Hematopoietic multipotent progenitor cell (in vitro differentiated cells): ENCODE measurements around the gene C21orf58. TPM values are rescaled to one million over a fixed set of nuclear protein-coding genes. Genes with fewer than 3 reads are reported as not detected.
"Not testable (repeated sequence)": the region's sequence is repeated elsewhere in the genome, so short reads cannot be mapped to it uniquely, and the experiment has no call there.

Experiments
- DNase-seq, 3 donors: peaks; one replicate each; pipeline ENCODE4 v3.0.0-alpha.2; 2011 to 2015; ENCODE audit warnings: low read depth in 2 of 3, low spot score in 2 of 3
- total RNA-seq: library from RNA; depleted of rRNA; stranded (reverse); fragments of >200 nt; gene quantifications from one replicate; pipeline ENCODE4 v1.2.3, GENCODE V29; 2012

C21orf58 gene
- total RNA-seq, 1 donor, result 13.5 TPM

DNA sequence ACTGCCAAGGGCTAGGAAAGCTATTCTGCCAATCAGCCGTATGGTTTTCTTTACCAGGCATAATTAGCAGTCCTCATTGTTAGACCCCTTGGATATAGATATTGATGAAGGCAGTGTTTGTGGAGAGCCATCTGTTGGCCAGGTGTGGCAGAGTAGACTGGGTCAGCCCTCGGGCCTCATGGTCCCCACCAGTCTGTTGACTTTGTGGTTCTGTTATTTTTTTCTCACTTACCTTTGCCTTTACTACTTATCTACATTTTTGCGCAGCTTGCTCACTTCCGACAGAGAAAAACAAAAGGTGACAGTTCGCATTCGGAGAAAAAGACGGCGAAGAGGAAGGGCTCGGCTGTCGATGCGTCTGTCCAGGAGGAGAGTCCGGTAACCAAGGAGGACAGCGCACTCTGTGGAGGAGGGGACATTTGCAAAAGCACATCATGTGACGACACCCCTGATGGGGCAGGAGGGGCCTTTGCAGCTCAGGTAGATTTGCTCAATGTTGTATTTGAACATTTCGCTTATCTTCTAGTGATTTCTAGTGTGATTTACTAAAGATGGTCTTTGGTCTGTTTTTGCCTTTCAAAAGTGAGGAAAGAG is 2.5 kb upstream of the C21orf58 start:
- DNase-seq, result no peak

DNA sequence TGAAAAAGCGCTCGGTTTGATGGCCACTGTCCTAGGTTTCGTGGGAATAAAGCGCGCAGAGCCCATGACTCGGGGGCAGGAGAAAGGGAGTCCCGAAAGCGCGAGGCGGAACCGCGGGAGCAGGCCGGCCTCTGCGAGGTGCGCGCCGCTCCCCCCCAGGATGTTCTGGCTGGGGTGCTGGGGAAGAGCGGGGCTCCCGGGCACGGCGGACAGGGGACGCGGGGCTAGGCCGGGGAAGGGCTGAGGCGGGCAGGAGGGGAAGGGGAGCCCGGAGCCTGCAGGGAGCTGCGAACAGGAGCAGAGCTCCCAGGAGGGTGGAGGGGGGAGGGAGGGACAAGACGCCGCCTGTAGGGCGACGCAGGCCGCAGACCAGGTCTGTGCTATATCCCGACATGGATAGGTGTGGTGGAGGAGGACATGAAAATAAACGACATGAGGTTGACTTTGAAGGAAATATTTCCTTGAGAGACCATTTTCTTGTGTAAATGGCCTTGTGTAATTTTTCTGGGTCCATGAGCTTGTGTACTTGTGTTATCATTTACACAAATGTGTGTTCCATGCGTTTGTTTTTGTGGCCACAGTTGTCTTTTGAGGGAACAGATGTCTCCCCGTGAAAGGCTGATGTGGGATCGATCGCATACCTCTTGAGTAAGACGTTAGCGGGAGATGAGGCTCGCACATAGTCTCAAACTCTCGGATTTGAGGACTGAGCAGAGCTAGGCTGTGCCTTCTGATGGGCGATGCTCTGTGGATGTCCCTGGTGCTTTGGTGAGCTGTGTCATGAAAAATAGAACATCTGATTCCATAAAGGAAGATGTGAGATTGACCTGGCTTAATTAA is 1.6 kb upstream of the C21orf58 start:
- DNase-seq, result peak in 2 of 3 donors; percentile 37 to 47

DNA sequence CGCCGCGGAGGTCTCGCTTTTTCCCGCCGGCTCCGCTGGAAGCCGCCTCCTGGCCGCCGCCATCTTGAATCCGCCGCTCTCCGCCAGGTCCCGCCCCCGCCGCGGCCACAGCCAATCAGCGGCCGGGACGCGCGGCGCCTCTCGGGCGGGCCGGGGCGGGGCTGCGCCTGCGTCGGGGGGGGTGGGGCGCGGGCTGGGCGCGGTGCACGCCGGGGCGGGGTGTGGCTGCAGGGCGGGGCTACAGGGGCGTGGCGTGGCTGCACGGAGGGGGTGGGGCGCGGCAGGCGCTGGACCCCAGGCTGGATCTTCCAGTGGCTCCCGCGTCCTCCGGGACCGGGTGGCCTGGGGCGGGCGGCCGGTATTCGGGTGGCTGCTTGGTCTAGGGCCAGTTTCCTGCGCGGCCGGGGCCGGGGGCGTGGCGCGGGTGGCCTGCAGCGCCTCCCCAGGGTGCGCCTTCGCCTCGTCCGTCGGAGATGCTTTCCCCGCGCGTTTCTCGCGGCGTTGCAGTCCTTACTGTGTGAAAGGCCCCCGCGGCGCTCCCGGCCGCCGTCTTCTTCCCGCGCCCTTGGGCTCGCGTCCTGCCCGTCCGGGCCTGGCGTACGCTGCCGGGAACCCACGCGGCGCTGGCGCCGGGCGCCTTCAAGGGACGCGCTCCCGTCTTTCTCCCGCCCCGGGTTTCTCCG is 861 bp upstream of the C21orf58 start:
- DNase-seq, result peak; percentile 76 to 86 (median 78)

DNA sequence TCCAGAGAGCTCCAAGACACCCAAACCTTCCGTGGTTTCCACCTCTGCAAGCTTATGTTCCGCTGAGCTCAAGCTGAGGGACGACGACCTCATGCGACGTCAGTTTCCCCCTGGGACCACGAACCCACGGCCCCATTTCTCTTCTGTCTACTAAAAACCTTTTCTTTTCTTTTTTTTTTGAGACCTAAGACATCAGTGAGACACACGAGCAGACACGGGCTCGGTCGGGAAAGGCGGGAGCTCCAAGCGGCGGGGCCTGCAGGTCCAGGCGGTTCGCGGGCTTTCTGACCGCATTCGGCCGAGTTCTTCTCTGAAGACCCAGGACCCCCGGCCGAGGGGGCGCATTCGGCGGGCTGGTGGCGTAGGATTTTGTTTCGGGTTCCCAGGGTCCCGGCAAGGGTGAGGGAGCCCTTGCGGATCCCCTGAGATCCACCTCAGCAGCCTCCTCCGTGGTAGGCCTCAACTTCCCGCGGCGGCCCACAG is 402 bp downstream of the C21orf58 start:
- no peak for DNase-seq

DNA sequence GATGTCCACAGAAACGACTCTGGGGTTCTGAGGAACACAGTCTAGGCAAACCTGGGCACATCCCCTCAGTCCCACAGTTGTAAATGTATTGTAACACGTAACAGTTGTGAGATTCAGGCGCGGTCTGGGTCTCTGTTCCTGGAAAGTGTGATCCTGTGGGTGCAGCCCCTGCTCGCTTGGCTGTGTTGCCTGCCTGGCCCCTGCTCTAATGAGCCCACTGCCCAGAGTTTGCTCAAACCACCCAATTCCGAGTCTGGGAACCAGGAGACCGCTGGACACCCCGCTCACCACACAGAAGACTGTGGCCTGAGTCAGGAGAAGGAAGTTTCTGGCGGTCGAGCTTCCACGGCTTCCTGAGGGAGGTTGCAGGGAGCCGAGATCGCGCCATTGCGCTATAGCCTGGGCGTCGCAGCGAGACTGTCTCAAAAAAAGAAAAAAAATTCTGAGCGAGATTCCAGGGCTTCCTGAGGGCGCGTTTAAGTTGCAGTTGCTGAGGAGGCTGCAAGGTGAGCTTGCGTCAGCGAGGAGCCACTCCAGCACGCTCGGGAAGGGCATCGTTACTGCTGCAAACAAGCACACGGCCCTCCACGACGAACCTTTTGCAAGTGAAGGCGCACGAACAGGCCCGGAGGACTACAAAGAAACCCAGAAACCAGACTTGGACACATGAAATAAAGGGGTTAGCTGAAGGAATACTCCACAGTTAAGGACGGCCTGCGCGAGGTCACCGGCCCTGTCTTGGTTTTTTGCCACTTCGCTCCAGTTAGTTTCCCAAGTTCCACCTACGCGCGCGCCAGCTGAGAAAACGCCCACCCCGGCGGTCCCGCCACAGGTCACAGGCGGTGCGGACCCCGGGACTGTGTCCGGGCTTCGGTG is 1.1 kb downstream of the C21orf58 start:
- DNase-seq, result no peak

DNA sequence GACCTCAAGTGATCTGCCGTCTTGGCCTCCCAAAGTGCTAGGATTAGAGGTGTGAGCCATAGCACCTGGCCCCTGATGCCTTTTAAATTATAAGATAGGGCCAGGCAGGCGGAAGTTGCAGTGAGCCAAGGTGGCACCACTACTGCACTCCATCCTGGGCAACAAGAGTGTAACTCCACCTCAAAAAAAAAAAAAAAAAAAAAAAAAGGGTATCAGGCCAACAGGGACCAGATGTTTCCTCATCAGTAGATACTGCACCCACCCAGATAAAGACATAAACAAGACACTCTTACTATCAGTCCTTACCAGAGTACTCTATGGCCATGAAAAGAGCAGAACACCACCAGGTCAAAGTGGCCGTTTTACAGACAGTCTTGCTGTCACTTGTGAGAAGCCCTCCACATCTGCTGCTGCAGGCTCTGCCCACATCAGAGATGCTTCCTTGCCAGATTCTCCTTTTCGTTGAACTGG is 3.3 kb downstream of the C21orf58 start:
- DNase-seq, result peak in 2 of 3 donors; percentile 95 to 98

DNA sequence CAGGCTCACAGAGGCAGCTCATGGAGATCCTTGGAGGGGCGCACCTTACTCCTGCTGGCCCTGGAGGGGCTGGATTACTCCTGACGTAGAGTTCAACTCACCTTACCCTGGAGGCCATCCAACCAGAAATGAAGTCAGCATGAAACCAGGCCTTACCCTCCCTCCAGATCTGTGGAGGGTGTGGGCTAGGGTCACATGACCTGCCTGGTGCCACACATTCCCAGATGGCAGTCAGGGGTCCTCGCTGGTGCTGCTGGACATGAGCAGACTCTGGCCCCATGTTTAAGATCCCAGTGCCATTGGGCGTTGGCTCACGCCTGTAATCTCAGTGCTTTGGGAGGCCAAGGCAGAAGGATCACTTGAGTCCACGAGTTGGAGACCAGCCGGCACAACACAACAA is 4.5 kb downstream of the C21orf58 start:
- DNase-seq, result no peak

DNA sequence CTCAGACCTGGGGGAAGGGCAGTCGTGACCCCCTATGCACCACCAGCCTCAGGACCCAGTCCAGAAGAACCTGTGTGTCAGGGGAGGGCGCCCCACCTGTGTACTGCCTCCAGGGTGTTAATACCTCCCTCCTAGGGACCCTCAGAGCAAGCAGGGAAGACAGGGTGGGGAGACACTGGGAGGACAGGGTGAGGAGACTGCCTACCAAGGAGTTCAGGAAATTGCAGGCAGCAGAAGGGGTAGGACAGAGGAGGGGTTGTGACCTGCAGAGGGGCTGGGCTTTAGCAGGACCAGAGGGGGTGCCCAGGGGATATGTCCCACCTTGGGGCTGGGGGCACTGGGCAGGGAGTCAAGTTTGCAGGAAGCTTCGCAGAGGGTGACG is 5.2 kb downstream of the C21orf58 start:
- DNase-seq, result no peak

DNA sequence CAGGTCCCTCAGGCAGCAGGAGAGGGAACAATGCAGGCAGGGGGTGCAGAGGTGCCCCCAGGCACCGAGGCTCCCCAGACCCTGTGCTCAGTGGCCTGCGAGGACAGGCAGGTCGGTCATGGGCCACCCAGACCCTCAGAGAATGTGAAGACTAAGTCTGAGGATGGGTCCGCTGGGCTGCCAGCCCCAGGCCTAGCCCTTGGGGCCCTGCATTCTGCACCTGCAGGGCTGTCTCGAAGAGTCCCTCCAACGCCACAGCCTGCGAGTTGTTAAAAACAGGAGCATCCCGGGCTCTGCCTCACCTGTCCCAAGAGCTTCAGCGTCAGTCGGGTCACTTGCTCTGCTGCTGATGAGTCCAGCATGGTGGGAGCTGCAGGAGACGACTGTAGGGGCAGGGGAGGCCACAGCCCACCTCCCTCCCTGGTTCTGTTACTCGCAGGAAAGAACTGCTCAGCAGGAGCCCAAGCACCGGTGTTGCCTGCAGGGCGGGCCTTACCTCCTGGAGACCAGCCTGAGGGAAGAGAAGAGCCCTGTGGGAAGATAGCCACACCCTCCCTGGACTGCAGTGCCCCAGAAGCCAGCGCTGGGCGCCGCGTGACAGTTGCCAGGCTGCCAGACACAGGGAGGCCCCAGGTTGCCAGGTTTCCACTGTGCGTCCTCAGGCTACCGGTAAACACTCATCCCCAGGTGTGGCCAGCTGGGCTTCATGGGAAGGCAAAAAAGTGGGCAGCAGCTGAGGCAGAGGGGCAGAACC is 5.8 kb downstream of the C21orf58 start:
- DNase-seq, result no peak

DNA sequence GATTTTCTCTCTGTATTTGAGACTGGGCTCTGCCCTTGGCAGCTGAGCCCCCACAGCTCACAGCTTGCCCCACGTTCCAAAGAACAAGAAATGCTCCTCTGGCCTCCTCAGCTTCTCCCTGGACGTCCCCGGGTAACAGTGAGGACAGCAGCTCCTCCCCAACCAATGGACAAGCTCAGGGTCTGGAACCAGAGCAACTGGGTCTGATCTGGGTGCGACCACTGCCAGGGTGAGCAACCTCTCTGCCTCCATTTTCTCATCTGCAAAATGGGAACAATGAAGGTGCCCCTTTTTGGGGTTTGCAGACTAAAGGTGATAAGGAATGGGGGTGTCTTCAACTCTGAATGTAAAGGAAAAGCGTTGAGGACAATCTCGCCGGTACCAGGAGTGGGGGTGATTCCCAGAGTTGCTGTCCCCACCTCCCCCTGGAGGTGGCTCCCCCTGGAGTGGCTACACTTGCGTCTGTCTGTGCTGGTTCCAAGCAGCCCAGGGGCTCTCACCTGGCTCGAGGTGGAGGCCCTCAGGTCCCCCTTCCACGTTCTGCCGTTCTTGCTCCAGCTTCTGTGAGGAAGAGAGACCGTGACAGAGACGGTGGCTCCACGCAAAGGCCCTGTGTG is 6.9 kb downstream of the C21orf58 start:
- DNase-seq, result no peak

DNA sequence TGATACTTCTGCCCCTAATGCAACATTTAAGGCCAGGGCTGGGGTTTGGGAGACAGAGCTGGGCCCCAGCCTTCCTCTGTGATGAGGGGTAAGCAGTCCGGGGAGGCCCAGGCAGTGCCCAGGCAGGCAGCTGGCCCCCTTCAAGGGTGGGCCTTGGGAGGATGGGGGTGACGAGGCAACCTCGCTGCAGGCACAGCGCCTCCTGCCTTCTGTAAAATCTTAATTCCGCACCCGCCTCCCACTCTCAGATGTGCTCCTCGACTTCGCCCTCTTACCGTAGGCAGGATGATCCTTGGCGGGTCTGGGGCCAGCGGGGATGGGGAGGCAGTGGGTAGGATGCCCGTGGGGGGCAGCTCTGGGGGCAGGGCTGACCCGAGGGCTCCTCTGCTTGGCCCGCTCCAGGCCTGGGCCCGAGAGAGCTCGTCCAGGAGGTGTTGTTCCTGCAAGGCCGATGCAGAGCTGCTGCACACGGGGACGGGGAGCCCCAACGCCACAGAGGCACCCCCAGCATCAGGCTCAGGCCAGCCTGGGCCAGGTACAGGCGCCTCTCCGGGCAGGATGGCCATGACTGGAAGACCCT is 9.1 kb downstream of the C21orf58 start:
- no peak for DNase-seq

DNA sequence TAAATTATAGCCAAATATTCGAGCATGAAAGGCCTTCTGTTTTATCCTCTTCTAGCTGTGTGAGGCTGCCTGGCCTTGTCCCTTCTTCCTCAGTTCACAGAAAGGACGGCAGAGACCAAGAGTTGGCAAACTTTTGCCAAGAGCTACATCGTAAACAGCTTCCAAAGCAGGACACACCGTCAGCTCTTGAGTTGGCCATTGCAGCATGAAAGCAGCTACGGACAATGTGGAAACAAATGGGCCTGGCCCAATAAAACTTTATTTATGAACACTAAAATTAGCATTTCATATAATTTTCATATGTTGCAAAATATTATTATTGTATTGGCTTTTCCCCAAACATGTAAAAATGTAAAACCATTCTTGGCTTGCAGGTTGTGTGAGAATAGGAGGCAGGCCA is 10.7 kb downstream of the C21orf58 start:
- no peak for DNase-seq

DNA sequence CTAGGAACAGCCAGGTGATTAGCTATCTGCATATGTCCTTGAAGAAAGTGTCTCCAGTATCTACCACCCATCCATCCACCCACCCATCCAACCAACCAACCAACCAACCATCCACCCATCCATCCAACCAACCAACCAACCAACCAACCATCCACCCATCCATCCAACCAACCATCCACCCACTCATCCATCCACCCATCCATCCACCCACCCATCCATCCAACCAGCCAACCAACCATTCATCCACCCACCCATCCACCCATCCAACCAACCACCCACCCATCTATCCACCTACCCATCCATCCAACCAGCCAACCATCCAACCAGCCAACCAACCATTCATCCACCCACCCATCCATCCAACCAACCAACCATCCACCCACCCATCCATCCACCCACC is 12.1 kb downstream of the C21orf58 start:
- no peak for DNase-seq

DNA sequence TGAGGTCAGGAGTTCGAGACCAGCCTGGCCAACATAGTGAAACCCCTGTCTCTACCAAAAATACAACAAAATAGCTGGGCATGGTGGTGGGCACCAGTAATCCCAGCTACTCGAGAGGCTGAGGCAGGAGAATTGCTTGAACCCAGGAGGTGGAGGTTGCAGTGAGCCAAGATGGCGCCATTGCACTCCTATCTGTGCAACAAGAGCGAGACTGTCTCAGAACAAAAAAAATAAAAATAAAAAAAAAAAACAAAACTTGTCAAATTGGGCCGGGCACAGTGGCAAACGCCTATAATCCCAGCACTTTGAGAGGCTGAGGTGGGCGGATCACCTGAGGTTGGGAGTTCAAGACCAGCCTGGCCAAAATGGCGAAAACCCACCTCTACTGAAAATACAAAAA is 13.4 kb downstream of the C21orf58 start:
- not testable (repeated sequence) for DNase-seq

DNA sequence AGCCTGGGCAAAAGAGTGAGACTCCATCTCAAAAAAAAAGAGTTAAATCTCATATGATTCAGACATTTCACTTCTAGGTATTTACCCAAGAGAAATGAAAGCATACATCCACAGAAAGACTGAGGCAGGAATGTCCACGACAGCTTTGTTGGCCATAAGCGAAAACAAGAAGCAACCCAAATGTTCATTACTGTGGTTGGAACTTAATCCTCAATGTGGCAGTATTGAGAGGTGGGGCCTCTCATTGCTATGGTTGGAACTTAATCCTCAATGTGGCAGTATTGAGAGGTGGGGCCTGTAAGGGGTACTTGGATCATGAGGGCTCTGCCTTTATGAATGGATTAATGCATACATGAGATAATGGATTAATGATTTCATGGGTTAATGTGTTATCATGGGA is 15.2 kb downstream of the C21orf58 start:
- DNase-seq, result no peak

DNA sequence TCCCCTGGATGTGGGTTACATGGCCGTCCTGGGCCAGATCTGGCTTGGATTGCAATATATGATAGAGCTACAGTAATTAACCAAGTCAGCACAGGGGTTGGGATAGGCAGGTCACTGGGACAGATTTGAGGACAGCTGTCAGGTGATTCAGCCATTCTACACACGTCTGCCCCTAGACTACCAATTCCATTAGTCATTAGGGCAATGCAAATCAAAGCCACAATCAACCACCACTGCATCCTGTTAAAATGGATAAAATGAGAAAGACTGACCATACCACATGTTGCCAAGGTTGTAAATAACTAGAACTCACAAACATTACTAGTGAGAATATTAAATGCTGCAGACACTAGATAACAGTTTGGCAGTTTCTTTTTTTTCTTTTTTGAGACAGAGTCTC is 16.0 kb downstream of the C21orf58 start:
- peak in 2 of 3 donors; percentile 74 to 89 for DNase-seq

DNA sequence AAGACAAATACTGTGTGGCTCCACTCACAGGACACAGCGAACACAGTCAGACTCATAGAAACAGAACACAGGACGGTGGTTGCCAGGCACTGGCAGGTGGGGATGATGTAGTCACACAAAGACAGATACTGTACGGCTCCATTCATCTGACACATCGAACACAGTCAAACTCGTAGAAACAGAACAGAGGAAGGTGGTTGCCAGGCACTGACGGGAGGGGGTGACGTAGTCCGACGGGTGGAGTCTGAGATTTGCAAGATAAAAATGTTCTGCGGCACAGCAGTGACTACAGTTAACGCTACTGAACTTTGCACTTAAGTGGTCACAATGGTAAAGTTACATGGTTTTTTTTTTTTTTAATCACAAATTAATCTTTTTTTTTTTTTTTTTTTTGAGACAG is 18.7 kb downstream of the C21orf58 start:
- DNase-seq, result no peak

DNA sequence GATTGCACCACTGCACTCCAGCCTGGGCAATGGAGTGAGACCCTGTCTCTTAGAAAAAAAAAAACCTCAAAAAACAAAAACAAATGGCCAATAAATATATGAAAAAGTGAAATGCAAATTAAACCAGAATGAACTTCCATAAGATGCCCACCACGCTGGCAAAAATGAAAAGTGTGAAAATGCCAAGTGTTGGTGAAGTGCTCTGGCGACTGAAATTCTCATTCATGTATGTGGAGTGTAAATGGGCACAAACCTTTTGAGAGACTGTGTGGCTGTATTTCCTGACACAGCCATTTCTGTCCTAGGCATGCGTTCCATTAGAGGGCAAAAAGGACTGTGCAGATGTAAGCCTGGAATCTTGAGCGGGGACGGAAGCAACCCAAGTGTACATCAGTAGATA is 19.2 kb downstream of the C21orf58 start:
- no peak for DNase-seq

DNA sequence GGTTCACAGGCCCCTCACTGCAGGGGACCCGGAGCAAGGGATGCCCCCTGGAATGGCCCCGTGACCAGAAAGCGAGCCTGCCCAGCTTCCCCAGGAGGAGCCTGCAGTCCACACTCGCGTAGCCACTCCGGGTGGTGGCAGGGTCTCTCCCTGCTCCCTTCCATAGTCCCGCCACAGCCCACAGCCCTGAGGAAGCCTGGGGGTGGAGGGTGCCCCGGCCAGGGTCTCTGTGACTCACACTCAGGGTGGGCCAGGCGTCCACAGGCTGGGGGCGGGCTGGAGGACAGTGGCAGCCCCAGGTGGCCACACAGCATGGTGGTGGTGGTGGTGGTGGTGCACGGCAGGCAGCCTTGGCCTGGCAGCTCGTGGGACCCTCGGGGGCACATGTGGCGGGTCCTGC is 21.9 kb downstream of the C21orf58 start:
- DNase-seq, result no peak
